Endothelial cell of umbilical vein (primary cell): ENCODE data around the gene SERPINI1. TPM values are rescaled to one million over a fixed set of nuclear protein-coding genes. Genes with fewer than 3 reads are reported as not detected.

ENCODE experiments used
- BruUV-seq: library from RNA; stranded (reverse); fragments of 400-500 nt; replicated peaks from 2 replicates; lab custom pipeline; 2021; lab: Mats Ljungman, UMichigan
- CTCF ChIA-PET: fragments of 300-600, 350-600 bp; sonication (Branson Sonifier 250); formaldehyde crosslinking; loops from one replicate; lab custom pipeline; 2021; ENCODE audit warnings: antibody characterized with exemption, inconsistent platforms; lab: Charles Lee
- POLR2A ChIA-PET: fragments of 300-600, 350-600 bp; sonication (Branson Sonifier 250); formaldehyde crosslinking; loops from one replicate; lab custom pipeline; 2021; ENCODE audit warnings: antibody characterized with exemption, inconsistent platforms; lab: Charles Lee
- DNase-seq: peaks from one replicate; pipeline ENCODE4 v3.0.0-alpha.2; 2011; ENCODE audit warnings: low read depth, low spot score
- FAIRE-seq: peaks from 2 replicates; lab custom pipeline; 2011; peaks lifted over from hg19 to GRCh38; lab: Jason Lieb, UNC
- H2AFZ ChIP-seq: 2 replicates; pipeline ENCODE4 v1.6.0; 2012; ENCODE audit warnings: low read depth, low read length, control low read depth, inconsistent platforms
- H3K27ac ChIP-seq: 2 replicates; pipeline ENCODE4 v1.5.1; 2011; ENCODE audit warnings: low read depth, mild to moderate bottlenecking, control low read depth, low read length, moderate library complexity; ENCODE audit not compliant: insufficient read depth
- H3K27me3 ChIP-seq, 2 experiments: 2 replicates each; pipeline versions ENCODE4 v1.6.0 to v1.6.1; 2011; ENCODE audit warnings: low read length in 2 of 2, mixed read lengths in 1 of 2; ENCODE audit not compliant: control insufficient read depth in 2 of 2, insufficient read depth in 2 of 2
- H3K36me3 ChIP-seq, 2 experiments: 2 replicates in 1 of 2; 3 replicates in 1 of 2; pipeline ENCODE4 v1.5.1; 2011; ENCODE audit warnings: low read length in 2 of 2, mild to moderate bottlenecking in 1 of 2, moderate library complexity in 1 of 2; ENCODE audit not compliant: control insufficient read depth in 2 of 2, insufficient read depth in 2 of 2; ENCODE audit errors: extremely low read depth in 1 of 2
- H3K4me1 ChIP-seq: 3 replicates; pipeline ENCODE4 v1.5.1; 2011; ENCODE audit warnings: mild to moderate bottlenecking, low read length; ENCODE audit not compliant: control insufficient read depth, insufficient read depth; ENCODE audit errors: extremely low read depth
- H3K4me2 ChIP-seq: 2 replicates; pipeline ENCODE4 v1.6.1; 2011; ENCODE audit warnings: low read length, control low read depth, mixed read lengths; ENCODE audit not compliant: insufficient read depth
- H3K4me3 ChIP-seq, 3 experiments: fragments of 200-600 bp in 1 of 3; sonication (generic), shearing (Covaris generic) in 1 of 3; replicated peaks in 1 of 3; 2 replicates each; pipeline ENCODE4 v1.5.1; 2011 to 2016; ENCODE audit warnings: control low read depth in 3 of 3, low read length in 3 of 3, mild to moderate bottlenecking in 2 of 3, inconsistent platforms in 1 of 3, low read depth in 1 of 3, moderate library complexity in 1 of 3; ENCODE audit not compliant: insufficient read depth in 1 of 3
- H3K79me2 ChIP-seq: 2 replicates; pipeline ENCODE4 v1.6.0; 2012; ENCODE audit warnings: low read length, inconsistent platforms; ENCODE audit not compliant: control insufficient read depth, insufficient read depth
- H3K9ac ChIP-seq: replicated peaks from 2 replicates; pipeline ENCODE3; 2011; ENCODE audit warnings: low read length, control low read depth; ENCODE audit not compliant: insufficient read depth; ENCODE audit errors: extremely low read depth
- H3K9me1 ChIP-seq: replicated peaks from 3 replicates; pipeline ENCODE4 v1.6.0; 2011; ENCODE audit warnings: mild to moderate bottlenecking, low read length; ENCODE audit not compliant: control insufficient read depth, insufficient read depth; ENCODE audit errors: extremely low read depth
- H3K9me3 ChIP-seq: replicated peaks from 2 replicates; pipeline ENCODE4 v1.5.1; 2012; ENCODE audit warnings: low read length, inconsistent platforms; ENCODE audit not compliant: control insufficient read depth, insufficient read depth
- H4K20me1 ChIP-seq: replicated peaks from 2 replicates; pipeline ENCODE3; 2011; ENCODE audit warnings: mild to moderate bottlenecking, low read length; ENCODE audit not compliant: control insufficient read depth, insufficient read depth; ENCODE audit errors: extremely low read depth
- FOS ChIP-seq: IDR thresholded peaks from 2 replicates; pipeline ENCODE4 v1.6.1; 2011; ENCODE audit warnings: mild to moderate bottlenecking, low read length, moderate library complexity, borderline replicate concordance; ENCODE audit not compliant: insufficient read depth
- MYC ChIP-seq: IDR thresholded peaks from one replicate; pipeline ENCODE4 v1.6.1; 2011; ENCODE audit warnings: mild to moderate bottlenecking, low read depth, low read length
- POLR2A ChIP-seq: IDR thresholded peaks from 2 replicates; pipeline ENCODE4 v1.6.1; 2012; ENCODE audit warnings: low read depth, mild to moderate bottlenecking, control low read depth, low read length
- POLR2AphosphoS5 ChIP-seq: IDR thresholded peaks from 2 replicates; pipeline ENCODE4 v1.6.1; 2012; ENCODE audit warnings: low read depth, mild to moderate bottlenecking, control low read depth, low read length, moderate library complexity; ENCODE audit not compliant: insufficient read depth
- dilution Hi-C: fragments of 300-500 bp; cut with MboI; formaldehyde crosslinking; loops from one replicate; pipeline ENCODE4 v1.15.0; 2019; ENCODE audit warnings: low sequenced_read_pairs; ENCODE audit not compliant: extremely low pct_ligation_motif_present
- intact Hi-C: fragments of 100-400 bp; cut with micrococcal nuclease; formaldehyde crosslinking; loops from one replicate; pipeline ENCODE4 v1.10.0; 2022
- polyA plus RNA-seq, 4 experiments: library from polyadenylated mRNA; depleted of rRNA in 3 of 4; stranded (reverse) in 3 of 4; unstranded in 1 of 4; fragments of >200 nt; gene quantifications; 2 replicates each; pipeline versions ENCODE4 v1.2.1 to v1.2.3, GENCODE V29; 2011 to 2012; ENCODE audit warnings: missing spikeins in 1 of 4
- total RNA-seq: library from RNA; stranded (reverse); gene quantifications from 2 replicates; pipeline ENCODE4 v1.2.3, GENCODE V29; 2021
- TF ChIP-seq, protein P1 (sequence below), 2 donors: IDR thresholded peaks; 1 replicate in 1 of 2; 2 replicates in 1 of 2; pipeline ENCODE4 v1.5.1; 2011; ENCODE audit warnings: low read length in 2 of 2, mild to moderate bottlenecking in 2 of 2, moderate library complexity in 2 of 2, control low read depth in 1 of 2, inconsistent platforms in 1 of 2, low read depth in 1 of 2; ENCODE audit not compliant: insufficient read depth in 1 of 2; ENCODE audit errors: extremely low read depth in 1 of 2

Gene SERPINI1
- total and polyA plus RNA-seq, 2 donors (not counting 3 experiments of a cell fraction or from before 2014, with no cell fraction given), result 0.22 to 0.28 TPM

DNA sequence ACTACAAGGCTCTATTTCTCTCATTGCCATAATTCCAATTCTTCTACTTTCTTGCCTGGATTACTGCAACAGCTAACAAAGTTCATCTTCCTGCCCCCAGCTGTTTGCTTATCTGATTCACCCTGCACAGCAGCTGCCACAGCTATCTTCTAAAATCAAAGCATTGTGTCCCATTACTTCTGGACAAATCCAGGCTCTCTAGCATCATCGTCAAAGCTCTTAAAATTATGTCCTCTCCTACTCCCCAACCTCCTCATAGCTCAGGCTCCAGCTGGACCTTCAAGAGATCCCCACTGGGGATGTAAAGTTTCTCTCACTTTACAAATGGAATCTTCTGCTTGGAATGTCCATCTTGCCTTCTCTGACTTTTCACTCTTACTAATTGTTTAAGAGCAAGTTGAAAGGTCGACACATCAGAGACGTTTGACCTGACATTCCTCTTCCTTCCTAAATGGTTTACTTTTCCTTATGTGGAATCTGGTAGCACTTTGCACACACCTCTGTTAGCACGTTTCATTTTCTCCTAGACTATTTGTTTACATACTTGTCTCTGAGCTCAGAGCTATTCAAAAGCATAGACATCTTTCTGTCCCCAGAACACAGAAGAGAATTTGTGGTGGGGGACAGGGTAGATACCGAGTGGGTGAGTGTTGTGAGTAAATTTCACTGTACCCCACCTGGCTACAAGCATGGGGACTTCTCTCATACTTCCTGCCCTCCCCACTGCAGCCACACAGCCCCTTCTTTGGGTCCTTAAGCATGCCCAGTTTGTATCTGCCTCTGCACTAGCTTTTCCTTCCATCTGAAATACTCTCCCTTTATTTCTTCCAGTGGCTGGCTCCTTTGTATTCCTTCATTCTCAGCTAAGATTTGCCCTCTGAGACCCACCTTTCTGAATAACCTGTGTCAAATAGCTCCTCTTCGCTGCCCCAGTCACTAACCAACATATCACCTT is 77.9 kb downstream of the SERPINI1 start:
- dilution Hi-C loops, result no loop called here
- Histone ChIP-seq H3K36me3 (no peaks in the 10 kb centered on the region), H3K4me3 (no peak overlapping the region), H3K4me1 (no peaks in the 10 kb centered on the region), H2AFZ (no peak overlapping the region), H3K79me2 (no peaks in the 10 kb centered on the region), H3K27ac (no peak overlapping the region), H3K9me3 (no peaks in the 10 kb centered on the region), H3K9ac (no peak overlapping the region), H3K9me1 (no peaks in the 10 kb centered on the region), H3K27me3 (no peaks in the 10 kb centered on the region), H3K4me2 (no peak overlapping the region), H4K20me1 (no peaks in the 10 kb centered on the region)
- no peak for DNase-seq
- CTCF ChIA-PET, result no interaction called here
- TF ChIP-seq FOS (no peak), POLR2A (no peak), MYC (no peak), POLR2AphosphoS5 (no peak)
- TF ChIP-seq, protein P1, sequence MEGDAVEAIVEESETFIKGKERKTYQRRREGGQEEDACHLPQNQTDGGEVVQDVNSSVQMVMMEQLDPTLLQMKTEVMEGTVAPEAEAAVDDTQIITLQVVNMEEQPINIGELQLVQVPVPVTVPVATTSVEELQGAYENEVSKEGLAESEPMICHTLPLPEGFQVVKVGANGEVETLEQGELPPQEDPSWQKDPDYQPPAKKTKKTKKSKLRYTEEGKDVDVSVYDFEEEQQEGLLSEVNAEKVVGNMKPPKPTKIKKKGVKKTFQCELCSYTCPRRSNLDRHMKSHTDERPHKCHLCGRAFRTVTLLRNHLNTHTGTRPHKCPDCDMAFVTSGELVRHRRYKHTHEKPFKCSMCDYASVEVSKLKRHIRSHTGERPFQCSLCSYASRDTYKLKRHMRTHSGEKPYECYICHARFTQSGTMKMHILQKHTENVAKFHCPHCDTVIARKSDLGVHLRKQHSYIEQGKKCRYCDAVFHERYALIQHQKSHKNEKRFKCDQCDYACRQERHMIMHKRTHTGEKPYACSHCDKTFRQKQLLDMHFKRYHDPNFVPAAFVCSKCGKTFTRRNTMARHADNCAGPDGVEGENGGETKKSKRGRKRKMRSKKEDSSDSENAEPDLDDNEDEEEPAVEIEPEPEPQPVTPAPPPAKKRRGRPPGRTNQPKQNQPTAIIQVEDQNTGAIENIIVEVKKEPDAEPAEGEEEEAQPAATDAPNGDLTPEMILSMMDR (IDR thresholded peaks at IDR 0.05; ENCODE audit: extremely low read depth in 1 of 2, insufficient read depth in 1 of 2, low read depth in 1 of 2, low read length in 2 of 2), result no peak
- no TSS peak for BruUV-seq
- POLR2A ChIA-PET, result no interaction called here
- no peak for FAIRE-seq
- intact Hi-C loops, result no loop called here
